PC-9 (cell line): Measurements from ENCODE around the gene KRT14. TPM values are rescaled to one million over a fixed set of nuclear protein-coding genes. Genes with fewer than 3 reads are reported as not detected.
"Not testable (repeated sequence)": the region's sequence is repeated elsewhere in the genome, so short reads cannot be mapped to it uniquely, and the experiment has no call there.

Experiments used
- BruUV-seq: library from RNA; stranded (reverse); fragments of 400-500 nt; replicated peaks from 2 replicates; lab custom pipeline; 2021; lab: Mats Ljungman, UMichigan
- CTCF ChIA-PET: fragments of 300-600 bp; sonication (Branson Sonifier 250); formaldehyde crosslinking; loops from one replicate; lab custom pipeline; 2022; ENCODE audit warnings: antibody characterized with exemption; lab: Charles Lee
- POLR2A ChIA-PET: fragments of 300-600 bp; sonication (Branson Sonifier 250); formaldehyde crosslinking; loops from one replicate; lab custom pipeline; 2022; ENCODE audit warnings: antibody characterized with exemption; ENCODE audit not compliant: unreplicated experiment; lab: Charles Lee
- DNase-seq, 2 experiments: peaks; one replicate each; pipeline versions ENCODE4 v3.0.0 to v3.0.0-alpha.2; 2015 to 2022; ENCODE audit warnings: mixed read lengths in 1 of 2
- H2AFZ ChIP-seq: fragments of 200-600 bp; sonication (generic); 2 replicates; pipeline ENCODE4 v1.8.1; 2017; ENCODE audit warnings: antibody characterized with exemption
- H3F3A ChIP-seq: fragments of 200-600 bp; sonication (generic); 2 replicates; pipeline ENCODE4 v1.8.1; 2017; ENCODE audit warnings: antibody characterized with exemption, mild to moderate bottlenecking, low read depth; ENCODE audit not compliant: insufficient read depth
- H3K27ac ChIP-seq: fragments of 200-600 bp; sonication (generic); 2 replicates; pipeline ENCODE4 v1.6.1; 2016; ENCODE audit warnings: mixed run types
- H3K27me3 ChIP-seq: fragments of 200-600 bp; sonication (generic); 2 replicates; pipeline ENCODE4 v1.6.1; 2016; ENCODE audit warnings: low read depth, mixed run types; ENCODE audit not compliant: insufficient read depth
- H3K36me3 ChIP-seq: fragments of 200-600 bp; sonication (generic); 2 replicates; pipeline ENCODE4 v1.6.1; 2016; ENCODE audit warnings: low read depth, mixed run types
- H3K4me1 ChIP-seq: fragments of 200-600 bp; sonication (generic); replicated peaks from 2 replicates; pipeline ENCODE4 v1.6.1; 2016; ENCODE audit warnings: mixed run types; ENCODE audit not compliant: insufficient read depth
- H3K4me2 ChIP-seq: fragments of 200-600 bp; sonication (generic); 2 replicates; pipeline ENCODE4 v1.6.1; 2017; ENCODE audit warnings: mixed run types
- H3K4me3 ChIP-seq: fragments of 200-600 bp; sonication (generic); 2 replicates; pipeline ENCODE4 v1.6.1; 2016; ENCODE audit warnings: mixed run types
- H3K79me2 ChIP-seq: fragments of 200-600 bp; sonication (generic); 2 replicates; pipeline ENCODE4 v1.6.1; 2017; ENCODE audit warnings: low read depth, mixed run types
- H3K9me2 ChIP-seq: fragments of 200-600 bp; sonication (generic); 2 replicates; pipeline ENCODE4 v1.8.1; 2017; ENCODE audit warnings: mild to moderate bottlenecking; ENCODE audit not compliant: insufficient read depth
- H3K9me3 ChIP-seq: fragments of 200-600 bp; sonication (generic); 2 replicates; pipeline ENCODE4 v1.8.1; 2016; ENCODE audit warnings: low read depth; ENCODE audit not compliant: insufficient read depth
- H4K20me1 ChIP-seq: fragments of 200-600 bp; sonication (generic); 2 replicates; pipeline ENCODE4 v1.8.1; 2017; ENCODE audit not compliant: insufficient read depth
- EZH2 ChIP-seq: fragments of 200-600 bp; sonication (generic); IDR thresholded peaks from 2 replicates; pipeline ENCODE4 v1.8.0; 2017; ENCODE audit warnings: antibody characterized with exemption, low read depth
- intact Hi-C: fragments of 100-400 bp; cut with micrococcal nuclease; formaldehyde crosslinking; loops from one replicate; pipeline ENCODE4 v1.10.0; 2022; ENCODE audit not compliant: unreplicated experiment
- total RNA-seq: library from RNA; stranded (reverse); gene quantifications from 2 replicates; pipeline ENCODE4 v1.2.3, GENCODE V29; 2021
- TF ChIP-seq, protein P1 (sequence below): fragments of 200-600 bp; sonication (generic); conservative IDR thresholded peaks from 2 replicates; pipeline ENCODE4 v1.6.1; 2017; ENCODE audit warnings: mixed run types, antibody characterized with exemption, mild to moderate bottlenecking, moderate library complexity

Gene KRT14
- total RNA-seq, 1 experiment from 2014 or later, result 2.2 TPM

DNA sequence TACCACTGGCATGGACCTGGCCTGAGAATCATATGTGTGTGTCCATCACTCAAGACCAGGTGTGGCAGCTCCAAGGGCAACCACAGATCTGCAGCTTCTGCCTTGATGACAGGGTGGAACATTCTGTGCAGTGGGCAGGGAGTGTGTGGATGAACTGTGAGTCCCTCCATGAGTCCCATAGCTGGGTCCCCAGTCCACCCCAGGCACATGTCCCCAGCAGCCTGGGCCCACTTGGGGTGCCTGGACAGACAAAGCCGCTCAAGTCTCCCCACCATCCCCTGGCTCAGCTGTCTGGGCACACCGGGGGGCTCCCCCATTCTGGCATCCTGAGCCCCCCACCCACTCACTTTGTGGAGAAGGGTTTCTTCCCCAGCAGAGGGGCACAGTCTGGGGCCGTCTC lies 30.4 kb upstream of the KRT14 start:
- no peak for DNase-seq
- Histone ChIP-seq H3K36me3 (no peaks in the 10 kb centered on the region), H3K4me2 (no peak overlapping the region), H2AFZ (no peak overlapping the region), H3K9me3 (no peaks in the 10 kb centered on the region), H3F3A (peaks cover 12% of the 10 kb centered on the region; the same call in 1 of the 2 replicates), H3K4me1 (peaks cover 32% of the 10 kb centered on the region), H4K20me1 (no peaks in the 10 kb centered on the region), H3K4me3 (no peak overlapping the region), H3K27ac (no peak overlapping the region), H3K27me3 (no peaks in the 10 kb centered on the region), H3K79me2 (no peaks in the 10 kb centered on the region), H3K9me2 (no peaks in the 10 kb centered on the region)
- intact Hi-C loops, result no loop called here
- no peak for TF ChIP-seq EZH2
- TF ChIP-seq, protein P1, sequence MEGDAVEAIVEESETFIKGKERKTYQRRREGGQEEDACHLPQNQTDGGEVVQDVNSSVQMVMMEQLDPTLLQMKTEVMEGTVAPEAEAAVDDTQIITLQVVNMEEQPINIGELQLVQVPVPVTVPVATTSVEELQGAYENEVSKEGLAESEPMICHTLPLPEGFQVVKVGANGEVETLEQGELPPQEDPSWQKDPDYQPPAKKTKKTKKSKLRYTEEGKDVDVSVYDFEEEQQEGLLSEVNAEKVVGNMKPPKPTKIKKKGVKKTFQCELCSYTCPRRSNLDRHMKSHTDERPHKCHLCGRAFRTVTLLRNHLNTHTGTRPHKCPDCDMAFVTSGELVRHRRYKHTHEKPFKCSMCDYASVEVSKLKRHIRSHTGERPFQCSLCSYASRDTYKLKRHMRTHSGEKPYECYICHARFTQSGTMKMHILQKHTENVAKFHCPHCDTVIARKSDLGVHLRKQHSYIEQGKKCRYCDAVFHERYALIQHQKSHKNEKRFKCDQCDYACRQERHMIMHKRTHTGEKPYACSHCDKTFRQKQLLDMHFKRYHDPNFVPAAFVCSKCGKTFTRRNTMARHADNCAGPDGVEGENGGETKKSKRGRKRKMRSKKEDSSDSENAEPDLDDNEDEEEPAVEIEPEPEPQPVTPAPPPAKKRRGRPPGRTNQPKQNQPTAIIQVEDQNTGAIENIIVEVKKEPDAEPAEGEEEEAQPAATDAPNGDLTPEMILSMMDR, result no peak
- BruUV-seq, result no TSS peak
- ChIA-PET POLR2A (interaction anchor here (0.7 kb wide), 1 partner anchor 23 kb away, joined by 5 read pairs; no protein-coding TSS in a partner anchor), CTCF (no interaction called here)

DNA sequence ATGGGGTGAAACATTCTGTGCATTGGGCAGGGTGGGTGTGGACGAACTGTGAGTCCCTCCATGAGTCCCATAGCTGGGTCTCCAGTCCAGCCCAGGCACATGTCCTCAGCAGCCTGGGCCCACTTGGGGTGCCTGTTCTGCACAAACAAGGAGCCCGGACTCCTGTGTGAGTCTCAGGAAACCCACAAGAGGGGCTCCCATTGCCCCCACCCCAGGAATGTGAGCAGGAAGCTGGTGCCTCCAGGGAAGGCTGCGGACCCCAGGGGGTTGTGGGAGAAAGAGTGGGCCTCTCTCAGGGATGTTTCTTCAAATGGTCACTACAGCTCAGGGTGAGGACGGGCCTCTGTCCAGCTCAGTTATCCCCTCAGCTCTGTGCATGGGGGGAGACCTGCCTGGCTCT lies 29.8 kb upstream of the KRT14 start:
- peaks cover 38% of the 10 kb centered on the region for H3K4me1 ChIP-seq
- intact Hi-C loops, H3K36me3 ChIP-seq, H3K9me2 ChIP-seq, H2AFZ ChIP-seq, H3K27ac ChIP-seq, H3K79me2 ChIP-seq, H4K20me1 ChIP-seq, H3K9me3 ChIP-seq, H3K27me3 ChIP-seq, POLR2A ChIA-PET, CTCF ChIA-PET, H3K4me3 ChIP-seq, DNase-seq, H3K4me2 ChIP-seq, BruUV-seq: not testable (repeated sequence)
- peaks cover 15% of the 10 kb centered on the region; the same call in 1 of the 2 replicates for H3F3A ChIP-seq

DNA sequence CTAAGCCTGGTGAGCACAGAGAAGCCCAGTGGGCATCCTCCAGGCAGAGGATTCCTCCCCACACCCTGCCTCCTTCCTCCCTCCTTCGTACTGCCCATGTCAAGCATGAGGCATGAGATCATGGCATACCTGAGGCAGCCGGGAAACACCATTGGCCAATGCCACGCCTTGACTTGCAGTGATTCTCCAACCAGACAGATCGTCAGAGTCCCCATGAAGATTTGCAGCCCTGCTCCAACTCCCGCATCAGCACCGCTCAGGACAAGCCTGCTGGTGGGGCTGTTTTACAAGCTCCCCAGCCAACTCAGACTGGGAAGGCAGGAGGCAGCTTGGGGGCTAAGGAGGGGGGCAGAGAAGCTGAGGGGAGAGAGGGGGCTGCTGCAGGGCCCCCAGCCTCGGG lies 28.8 kb upstream of the KRT14 start:
- DNase-seq, result peak; percentile 76 to 89
- no peaks in the 10 kb centered on the region for H3K79me2 ChIP-seq
- intact Hi-C loops, result no loop called here
- no peaks in the 10 kb centered on the region for H4K20me1 ChIP-seq
- POLR2A ChIA-PET, result interaction anchor here (0.7 kb wide), 1 partner anchor 203 kb away, joined by 4 read pairs; no protein-coding TSS in a partner anchor
- CTCF ChIA-PET, result no interaction called here
- no peaks in the 10 kb centered on the region for H3K9me2 ChIP-seq
- no peaks in the 10 kb centered on the region for H3K36me3 ChIP-seq
- H2AFZ ChIP-seq, result no peak overlapping the region
- H3K27ac ChIP-seq, result no peak overlapping the region
- no peaks in the 10 kb centered on the region for H3K27me3 ChIP-seq
- H3K4me3 ChIP-seq, result no peak overlapping the region
- no TSS peak for BruUV-seq
- H3K4me1 ChIP-seq, result peaks cover 38% of the 10 kb centered on the region
- no peaks in the 10 kb centered on the region for H3K9me3 ChIP-seq
- TF ChIP-seq EZH2, result no peak
- TF ChIP-seq, protein P1, result no peak; the same call in 1 of the 2 replicates
- H3F3A ChIP-seq, result peaks cover 15% of the 10 kb centered on the region; the same call in 1 of the 2 replicates
- H3K4me2 ChIP-seq, result no peak overlapping the region

DNA sequence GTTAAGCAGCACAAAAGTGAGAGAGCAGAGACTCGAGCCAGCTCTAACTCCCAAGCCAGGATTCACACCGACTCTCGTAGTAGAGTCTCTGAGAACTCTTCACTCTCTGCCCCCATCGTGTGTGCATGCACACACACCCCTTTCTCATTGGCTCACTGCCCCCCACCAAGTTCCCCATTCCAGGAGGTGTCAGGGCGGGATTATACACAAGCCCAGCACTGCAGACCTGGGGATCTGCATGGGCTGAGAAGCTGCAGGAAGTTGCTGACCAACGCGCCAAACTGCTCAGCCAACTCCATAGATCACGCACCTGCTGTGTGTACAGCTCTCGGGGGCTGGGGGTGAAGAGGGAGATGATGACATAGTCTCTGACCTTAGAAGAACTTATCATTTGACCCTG lies 28.1 kb upstream of the KRT14 start:
- intact Hi-C loops, POLR2A ChIA-PET, H3K27ac ChIP-seq: not testable (repeated sequence)

More for the DNA sequence above, 28.1 kb upstream of the KRT14 start:
- H3K4me2 ChIP-seq, H3K4me3 ChIP-seq, BruUV-seq, H3K9me2 ChIP-seq, H4K20me1 ChIP-seq, H3K36me3 ChIP-seq, H3K27me3 ChIP-seq, H3K9me3 ChIP-seq, CTCF ChIA-PET, DNase-seq, H2AFZ ChIP-seq, H3K79me2 ChIP-seq: not testable (repeated sequence)
- H3F3A ChIP-seq, result peaks cover 15% of the 10 kb centered on the region; the same call in 1 of the 2 replicates
- H3K4me1 ChIP-seq, result peaks cover 38% of the 10 kb centered on the region
